Uterus (tissue), 2 donors: Measurements from ENCODE around the gene DNAH10.

Experiments
- CTCF ChIP-seq, 4 experiments: fragments of 200-600 bp in 2 of 4; fragments of 450-650 bp in 2 of 4; sonication (generic) in 2 of 4; IDR thresholded peaks; one replicate each; pipeline ENCODE4 v1.5.1; 2016 to 2019; ENCODE audit warnings: antibody characterized with exemption in 4 of 4, mild to moderate bottlenecking in 2 of 4, moderate library complexity in 1 of 4
- POLR2A ChIP-seq, 2 donors: fragments of 450-650 bp; IDR thresholded peaks; one replicate each; pipeline ENCODE4 v1.6.1; 2016; ENCODE audit warnings: antibody characterized with exemption in 2 of 2, mild to moderate bottlenecking in 1 of 2, moderate library complexity in 1 of 2

- TF ChIP-seq POLR2A (IDR thresholded peaks at IDR 0.05) (no peak), CTCF (IDR thresholded peaks at IDR 0.05) (peak; percentile 39 to 62 (median 58))
Observed at GRCh38 chr12:123983822-123984485, 221.9 kb downstream of the DNAH10 start.
